Heart left ventricle (tissue), 13 donors: ENCODE data around the gene GGCX.
"Not testable (repeated sequence)": the region's sequence is repeated elsewhere in the genome, so short reads cannot be mapped to it uniquely, and the experiment has no call there.

ENCODE experiments used
- POLR2A ChIP-seq, 2 donors: fragments of 450-650 bp; IDR thresholded peaks; one replicate each; pipeline ENCODE4 v1.6.1; 2017; ENCODE audit warnings: antibody characterized with exemption in 2 of 2, mild to moderate bottlenecking in 2 of 2, moderate library complexity in 2 of 2
- TF ChIP-seq, protein P1 (sequence below), 12 donors: fragments of 200-600 bp; sonication (generic) in 4 of 12; IDR thresholded peaks; one replicate each; pipeline versions ENCODE4 v1.5.0 to v1.8.0; 2018 to 2022; ENCODE audit warnings: antibody characterized with exemption in 12 of 12, mild to moderate bottlenecking in 5 of 12
- donor health status: ischemic (EF 13 %, LVEDD 7.1; RV severe dilation, severe dysfunction).
- donor health status: DM: no; HTN: yes; CAD: no.
- donor health status: DM: no; HTN: no; CAD: no.
- donor health status: ischemic (EF 25% LVEDD 6.9; RV normal size, moderate dysfunction).
- donor health status: ischemic (EF 25% LVEDD 5.7; RV mildly dilated, moderate dysfunction).
- donor health status: ischemic (EF 35%, LVEDD 5.7; RV mildly dilated, moderate dysfunction).
- donor health status: nonischemic (EF 11% LVEDD 7.7; RV severe dilation, severe dysfunction).
- donor health status: DM: yes; HTN: yes; CAD: no.
- donor health status: PGD.
- donor health status: ischemic (EF 29% LVEDD 5.4; RV normal size, mild dysfunction).
- donor health status: nonischemic (EF 23%, LVEDD 6.1; RV moderate dilation, normal function).

DNA sequence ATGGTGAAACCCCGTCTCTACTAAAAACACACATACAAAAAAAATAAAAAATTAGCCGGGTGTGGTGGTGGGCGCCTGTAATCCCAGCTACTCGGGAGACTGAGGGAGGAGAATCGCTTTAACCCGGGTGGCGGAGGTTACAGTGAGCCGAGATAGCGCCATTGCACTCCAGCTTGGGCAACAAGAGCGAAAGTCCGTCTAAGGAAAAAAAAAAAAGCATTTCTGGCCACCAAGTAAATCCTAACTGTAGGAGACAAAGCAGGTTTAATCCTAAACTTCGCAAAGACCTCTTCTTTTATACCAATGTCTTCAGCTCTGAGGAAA lies 928 bp downstream of the GGCX start:
- TF ChIP-seq, protein P1, sequence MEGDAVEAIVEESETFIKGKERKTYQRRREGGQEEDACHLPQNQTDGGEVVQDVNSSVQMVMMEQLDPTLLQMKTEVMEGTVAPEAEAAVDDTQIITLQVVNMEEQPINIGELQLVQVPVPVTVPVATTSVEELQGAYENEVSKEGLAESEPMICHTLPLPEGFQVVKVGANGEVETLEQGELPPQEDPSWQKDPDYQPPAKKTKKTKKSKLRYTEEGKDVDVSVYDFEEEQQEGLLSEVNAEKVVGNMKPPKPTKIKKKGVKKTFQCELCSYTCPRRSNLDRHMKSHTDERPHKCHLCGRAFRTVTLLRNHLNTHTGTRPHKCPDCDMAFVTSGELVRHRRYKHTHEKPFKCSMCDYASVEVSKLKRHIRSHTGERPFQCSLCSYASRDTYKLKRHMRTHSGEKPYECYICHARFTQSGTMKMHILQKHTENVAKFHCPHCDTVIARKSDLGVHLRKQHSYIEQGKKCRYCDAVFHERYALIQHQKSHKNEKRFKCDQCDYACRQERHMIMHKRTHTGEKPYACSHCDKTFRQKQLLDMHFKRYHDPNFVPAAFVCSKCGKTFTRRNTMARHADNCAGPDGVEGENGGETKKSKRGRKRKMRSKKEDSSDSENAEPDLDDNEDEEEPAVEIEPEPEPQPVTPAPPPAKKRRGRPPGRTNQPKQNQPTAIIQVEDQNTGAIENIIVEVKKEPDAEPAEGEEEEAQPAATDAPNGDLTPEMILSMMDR (IDR thresholded peaks at IDR 0.05), result not testable (repeated sequence)
- TF ChIP-seq POLR2A (IDR thresholded peaks at IDR 0.05), result not testable (repeated sequence)
